Bronchial epithelial cell (primary cell): ENCODE measurements around the gene TRIML1. TPM values are rescaled to one million over a fixed set of nuclear protein-coding genes. Genes with fewer than 3 reads are reported as not detected.

ENCODE experiments used
- DNase-seq: peaks from one replicate; pipeline ENCODE4 v3.0.0-alpha.2; 2010; ENCODE audit warnings: low read depth
- FAIRE-seq: peaks from 2 replicates; lab custom pipeline; 2011; peaks lifted over from hg19 to GRCh38; lab: Jason Lieb, UNC
- H3K27me3 ChIP-seq: 2 replicates; pipeline ENCODE4 v1.5.1; 2011; ENCODE audit warnings: low read length; ENCODE audit not compliant: control insufficient read depth, insufficient read depth
- H3K36me3 ChIP-seq: 2 replicates; pipeline ENCODE4 v1.5.1; 2011; ENCODE audit warnings: low read length; ENCODE audit not compliant: control insufficient read depth, insufficient read depth
- H3K4me3 ChIP-seq: 2 replicates; pipeline ENCODE4 v1.5.1; 2011; ENCODE audit warnings: mild to moderate bottlenecking, low read depth, low read length, control low read depth
- total RNA-seq: library from RNA; depleted of rRNA; stranded (reverse); fragments of >200 nt; gene quantifications from 2 replicates; pipeline ENCODE4 v1.2.1, GENCODE V29; 2014
- TF ChIP-seq, protein P1 (sequence below): IDR thresholded peaks from 2 replicates; pipeline ENCODE4 v1.5.1; 2011; ENCODE audit warnings: mild to moderate bottlenecking, moderate library complexity, low read length, control low read depth, inconsistent platforms; ENCODE audit not compliant: insufficient read depth, severe bottlenecking

Gene TRIML1, protein sequence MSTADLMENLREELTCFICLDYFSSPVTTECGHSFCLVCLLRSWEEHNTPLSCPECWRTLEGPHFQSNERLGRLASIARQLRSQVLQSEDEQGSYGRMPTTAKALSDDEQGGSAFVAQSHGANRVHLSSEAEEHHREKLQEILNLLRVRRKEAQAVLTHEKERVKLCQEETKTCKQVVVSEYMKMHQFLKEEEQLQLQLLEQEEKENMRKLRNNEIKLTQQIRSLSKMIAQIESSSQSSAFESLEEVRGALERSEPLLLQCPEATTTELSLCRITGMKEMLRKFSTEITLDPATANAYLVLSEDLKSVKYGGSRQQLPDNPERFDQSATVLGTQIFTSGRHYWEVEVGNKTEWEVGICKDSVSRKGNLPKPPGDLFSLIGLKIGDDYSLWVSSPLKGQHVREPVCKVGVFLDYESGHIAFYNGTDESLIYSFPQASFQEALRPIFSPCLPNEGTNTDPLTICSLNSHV
- total RNA-seq = 0.26 TPM in 1 of 2 replicates, not detected in the other

DNA sequence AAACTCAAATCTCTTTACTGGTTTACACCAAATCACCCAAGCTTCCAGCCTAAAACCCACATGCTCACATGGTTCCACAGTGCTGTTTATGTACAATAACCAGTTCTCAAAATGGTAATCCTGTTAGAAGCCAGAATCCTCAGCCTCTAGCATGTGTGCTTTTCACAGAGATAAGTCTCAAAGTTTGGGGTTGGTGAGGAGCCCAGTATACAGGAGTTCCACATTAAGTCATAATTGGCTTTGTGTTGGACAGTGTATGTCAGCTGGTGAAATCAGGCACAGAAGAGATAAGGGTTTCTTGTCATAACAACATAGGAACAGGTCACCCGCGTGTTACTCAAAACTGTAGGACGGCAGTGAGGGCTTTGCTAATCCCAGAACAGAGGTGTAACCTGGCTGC is at the start of gene TRIML1:
TSS of gene TRIML1 (plus strand) at position 301 of the 400 bp plus-strand sequence. CDS start 118 bp downstream, outside the sequence.
- DNase-seq = no peak
- FAIRE-seq = no peak
- TF ChIP-seq, protein P1, sequence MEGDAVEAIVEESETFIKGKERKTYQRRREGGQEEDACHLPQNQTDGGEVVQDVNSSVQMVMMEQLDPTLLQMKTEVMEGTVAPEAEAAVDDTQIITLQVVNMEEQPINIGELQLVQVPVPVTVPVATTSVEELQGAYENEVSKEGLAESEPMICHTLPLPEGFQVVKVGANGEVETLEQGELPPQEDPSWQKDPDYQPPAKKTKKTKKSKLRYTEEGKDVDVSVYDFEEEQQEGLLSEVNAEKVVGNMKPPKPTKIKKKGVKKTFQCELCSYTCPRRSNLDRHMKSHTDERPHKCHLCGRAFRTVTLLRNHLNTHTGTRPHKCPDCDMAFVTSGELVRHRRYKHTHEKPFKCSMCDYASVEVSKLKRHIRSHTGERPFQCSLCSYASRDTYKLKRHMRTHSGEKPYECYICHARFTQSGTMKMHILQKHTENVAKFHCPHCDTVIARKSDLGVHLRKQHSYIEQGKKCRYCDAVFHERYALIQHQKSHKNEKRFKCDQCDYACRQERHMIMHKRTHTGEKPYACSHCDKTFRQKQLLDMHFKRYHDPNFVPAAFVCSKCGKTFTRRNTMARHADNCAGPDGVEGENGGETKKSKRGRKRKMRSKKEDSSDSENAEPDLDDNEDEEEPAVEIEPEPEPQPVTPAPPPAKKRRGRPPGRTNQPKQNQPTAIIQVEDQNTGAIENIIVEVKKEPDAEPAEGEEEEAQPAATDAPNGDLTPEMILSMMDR = no peak
- no peaks in the 10 kb centered on the region for H3K36me3 ChIP-seq
- no peak within 1 kb of the TSS for H3K4me3 ChIP-seq
- no peaks in the 10 kb centered on the region for H3K27me3 ChIP-seq

DNA sequence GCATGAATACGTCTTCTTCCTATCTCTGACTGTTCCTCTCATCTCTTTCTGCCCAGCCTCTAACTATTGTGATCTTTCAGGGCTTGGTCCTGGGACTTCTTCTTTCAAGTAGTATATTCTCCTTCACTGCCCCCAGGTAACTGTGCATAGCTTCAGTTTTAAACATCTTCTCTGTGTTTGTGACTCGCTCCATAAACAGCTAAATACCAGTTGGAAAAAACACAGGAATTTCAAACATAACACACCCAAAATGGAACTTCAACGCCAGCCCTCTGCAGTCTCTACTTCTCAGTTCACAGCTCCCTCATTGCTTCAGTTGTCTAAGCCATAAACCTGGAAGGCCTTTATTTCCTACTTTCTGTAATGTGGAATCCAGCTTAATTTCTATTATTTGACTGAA is 46.4 kb upstream of the TRIML1 start:
- FAIRE-seq (no peak), DNase-seq (peak; percentile 12)
- TF ChIP-seq, protein P1 = no peak
- Histone ChIP-seq H3K4me3 (no peak overlapping the region), H3K36me3 (no peaks in the 10 kb centered on the region), H3K27me3 (no peaks in the 10 kb centered on the region)

DNA sequence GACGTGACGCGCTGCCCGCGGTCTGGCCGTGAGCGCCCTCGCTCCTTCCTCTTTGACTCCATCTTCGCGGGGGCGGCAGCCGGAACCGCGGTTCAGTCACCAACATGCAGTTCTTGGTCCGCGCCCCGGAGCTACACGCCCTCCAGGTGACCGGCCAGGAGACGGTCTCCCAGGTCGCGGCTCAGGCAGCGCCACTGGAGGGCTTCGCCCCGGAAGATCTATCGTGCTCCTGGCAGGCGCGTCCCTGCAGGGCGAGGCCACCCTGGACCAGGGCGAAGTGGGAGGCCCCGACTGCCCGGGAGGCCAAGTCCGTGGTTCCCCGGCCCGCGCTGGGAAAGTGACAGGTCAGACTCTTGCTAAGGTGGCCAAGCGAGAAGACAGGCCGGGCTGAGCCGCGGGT is 32.8 kb upstream of the TRIML1 start:
- FAIRE-seq = no peak
- no peak overlapping the region for H3K4me3 ChIP-seq

DNA sequence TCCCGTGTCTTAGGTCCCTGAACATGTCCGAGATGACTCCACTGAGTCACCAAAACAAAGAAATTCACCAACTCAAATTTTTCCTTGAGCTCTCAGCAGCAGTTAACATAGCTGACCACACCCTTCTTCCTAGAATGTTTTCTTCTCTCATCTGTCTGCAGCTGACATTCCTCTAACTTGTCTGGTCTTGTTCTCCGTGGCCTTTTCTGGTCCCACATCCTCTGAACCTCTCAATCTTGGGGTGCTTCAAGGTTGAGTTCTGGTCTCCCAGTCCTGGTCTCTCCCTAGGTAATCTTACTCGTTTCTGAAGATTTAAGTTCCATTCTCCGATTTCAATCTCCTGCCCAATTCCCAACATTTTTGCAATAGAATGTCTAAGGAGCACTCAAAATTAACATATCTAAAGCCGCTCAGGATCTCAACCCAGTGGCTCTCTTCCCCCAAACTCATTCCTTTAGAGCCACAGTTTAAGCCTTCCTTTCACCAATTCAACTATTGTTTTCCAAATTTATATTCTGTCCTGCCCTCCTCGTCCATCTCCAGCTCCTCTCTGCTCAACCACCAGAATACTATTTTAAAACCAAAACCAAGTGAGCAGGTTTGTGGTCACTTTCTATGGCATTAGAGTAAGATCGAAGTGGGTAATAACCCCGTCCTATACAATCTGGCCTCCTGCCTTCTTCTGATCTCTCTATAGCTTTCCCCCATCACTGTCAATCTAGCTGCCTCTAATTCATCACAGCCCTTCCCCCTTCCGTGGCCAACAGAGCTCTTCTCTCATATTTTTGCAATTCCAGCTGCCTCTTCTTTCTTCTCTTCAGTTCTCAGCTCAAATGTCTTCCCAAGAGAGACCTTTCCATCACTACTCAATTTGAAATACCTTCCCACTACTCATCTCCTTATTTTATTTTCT is 31.1 kb upstream of the TRIML1 start:
- Histone ChIP-seq H3K36me3 (no peaks in the 10 kb centered on the region), H3K27me3 (no peaks in the 10 kb centered on the region), H3K4me3 (no peak overlapping the region)
- FAIRE-seq (no peak), DNase-seq (peak; percentile 86)
- TF ChIP-seq, protein P1 = no peak

More for the DNA sequence above, 32.8 kb upstream of the TRIML1 start:
- no peak for DNase-seq
- TF ChIP-seq, protein P1 = no peak
- Histone ChIP-seq H3K27me3 (no peaks in the 10 kb centered on the region), H3K36me3 (no peaks in the 10 kb centered on the region)

DNA sequence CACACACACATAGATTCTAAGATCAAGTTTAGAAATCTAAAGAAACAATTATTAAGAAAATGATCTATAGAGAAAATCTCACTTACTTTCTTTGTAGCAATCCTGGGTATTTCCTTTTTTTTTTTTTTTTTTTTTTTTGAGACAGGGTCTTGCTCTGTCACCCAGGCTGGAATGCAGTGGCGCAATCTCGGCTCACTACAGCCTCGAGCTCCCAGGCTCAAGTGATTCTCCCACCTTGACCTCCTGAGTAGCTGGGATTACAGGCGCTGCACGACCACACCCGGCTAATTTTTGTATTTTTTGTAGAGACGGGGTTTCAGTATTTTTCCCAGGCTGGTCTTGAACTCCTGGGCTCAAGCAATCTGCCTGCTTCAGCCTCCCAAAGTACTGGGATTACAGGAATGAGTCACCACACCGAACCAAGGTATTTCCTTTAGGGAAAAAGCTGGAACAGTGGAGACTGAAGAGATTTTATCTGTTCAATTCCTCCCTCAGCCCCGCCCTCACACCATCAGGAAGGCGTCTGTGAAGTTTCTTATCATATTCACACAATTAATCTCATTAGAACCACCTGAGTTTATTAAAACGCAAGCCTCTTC is 30.0 kb upstream of the TRIML1 start, which contains the start of gene TRIML2:
TSS of gene TRIML2 (minus strand) at position 447 of the 599 bp plus-strand sequence. CDS start 4,235 bp downstream, outside the sequence.
- H3K27me3 ChIP-seq = no peaks in the 10 kb centered on the region
- no peak within 1 kb of the TSS for H3K4me3 ChIP-seq
- FAIRE-seq (no peak), DNase-seq (peak; percentile 21)
- TF ChIP-seq, protein P1 = no peak
- no peaks in the 10 kb centered on the region for H3K36me3 ChIP-seq
